Adrenal gland (tissue), 12 donors: ENCODE results near the gene DGKE. TPM values are rescaled to one million over a fixed set of nuclear protein-coding genes. Genes with fewer than 3 reads are reported as not detected.

Experiments
- DNase-seq, 7 donors: peaks; one replicate each; pipeline ENCODE4 v3.0.0-alpha.2; 2019 to 2020
- H3K27ac ChIP-seq, 5 donors: fragments of 200-600 bp; sonication (generic) in 4 of 5; 1 replicate in 3 of 5; 2 replicates in 2 of 5; pipeline versions ENCODE4 v1.5.1 to v1.8.0; 2016 to 2020; ENCODE audit warnings: mild to moderate bottlenecking in 1 of 5
- H3K27me3 ChIP-seq: fragments of 200-600 bp; 2 replicates; pipeline ENCODE4 v1.8.0; 2021
- H3K36me3 ChIP-seq, 2 donors: fragments of 200-600 bp; replicated peaks in 1 of 2; 1 replicate in 1 of 2; 2 replicates in 1 of 2; pipeline versions ENCODE4 v1.5.1 to v1.8.0; 2018 to 2022
- H3K4me1 ChIP-seq, 2 donors: fragments of 200-600 bp; replicated peaks in 1 of 2; 1 replicate in 1 of 2; 2 replicates in 1 of 2; pipeline versions ENCODE4 v1.5.1 to v1.8.0; 2018 to 2021
- H3K4me3 ChIP-seq, 4 donors: fragments of 200-600 bp; sonication (generic) in 3 of 4; one replicate each; pipeline ENCODE4 v1.5.1; 2016 to 2018
- H3K9me3 ChIP-seq, 3 donors: fragments of 200-600 bp; sonication (generic) in 1 of 3; replicated peaks in 1 of 3; 1 replicate in 2 of 3; 2 replicates in 1 of 3; pipeline versions ENCODE4 v1.5.1 to v1.8.0; 2016 to 2021
- CTCF ChIP-seq, 6 experiments: fragments of 450-650 bp in 4 of 6; fragments of 200-600 bp in 2 of 6; sonication (generic) in 1 of 6; IDR thresholded peaks; 1 replicate in 5 of 6; 2 replicates in 1 of 6; pipeline versions ENCODE4 v1.5.1 to v1.8.0; 2016 to 2021; ENCODE audit warnings: antibody characterized with exemption in 6 of 6, mild to moderate bottlenecking in 2 of 6, moderate library complexity in 1 of 6
- POLR2A ChIP-seq, 2 donors: fragments of 450-650 bp; IDR thresholded peaks; one replicate each; pipeline ENCODE4 v1.6.1; 2017; ENCODE audit warnings: antibody characterized with exemption in 2 of 2, mild to moderate bottlenecking in 2 of 2, moderate library complexity in 1 of 2
- WGBS, 4 donors: extraction: QIAGEN DNeasy Blood & Tissue Kit in 2 of 4; methylation state at CpG; one replicate each; pipeline versions ENCODE4 v1.1.5 to v1.1.7; 2013 to 2017; 5-methylcytosine and 5-hydroxymethylcytosine counted together
- intact Hi-C, 2 donors: fragments of 100-400 bp; cut with DNase I; formaldehyde crosslinking; loops; one replicate each; pipeline versions ENCODE4 v1.14.1 to v1.15.0; 2022 to 2023
- polyA plus RNA-seq, 3 donors: library from polyadenylated mRNA; stranded (reverse); fragments of 200-250 nt in 2 of 3; fragments of 350-450 nt in 1 of 3; fragmentation: Illumina TruSeq in 1 of 3; extraction: RNeasy Lipid Tissue Mini Kit (QIAGEN cat#74804) in 1 of 3; gene quantifications; one replicate each; pipeline ENCODE4 v1.2.3, GENCODE V29; 2013 to 2014
- total RNA-seq, 9 donors: library from RNA; depleted of rRNA in 4 of 9; stranded (reverse); fragments of >200 nt in 4 of 9; fragments of 120-200 nt in 1 of 9; fragmentation: NEBNext Ultra II Directional in 1 of 9; extraction: Animal tissue kit (Norgen Biotek cat#: 25700) in 1 of 9; gene quantifications; one replicate each; pipeline versions ENCODE4 v1.1.0 to v1.2.4, GENCODE V29; 2013 to 2023
- donor health status: healthy with polysubstance abuse.
- donor health status: Bipolar disorder and iron deficiency.
- donor health status: DM: yes; HTN: yes; CAD: no.
- donor health status: DM: no; HTN: no; CAD: no.
- donor health status: DM: no; HTN: no; CAD: no.
- donor health status: DM: yes; HTN: yes; CAD: no.

Gene DGKE
- total and polyA plus RNA-seq, 12 donors, result 0.97 to 8.4 (median 3.8) TPM

GRCh38 chr17:56876766-56877179, 42.8 kb downstream of the DGKE start:
- no peak overlapping the region for H3K4me3 ChIP-seq
- no peaks in the 10 kb centered on the region for H3K4me1 ChIP-seq
- no peaks in the 10 kb centered on the region for H3K27me3 ChIP-seq
- no peak overlapping the region for H3K27ac ChIP-seq
- peak in 4 of 7 donors; percentile 17 to 51 (median 40) for DNase-seq
- no peak for TF ChIP-seq POLR2A (IDR thresholded peaks at IDR 0.05)
- no peak for TF ChIP-seq CTCF (IDR thresholded peaks at IDR 0.05)
- intact Hi-C loops, result no loop called here
- no peaks in the 10 kb centered on the region for H3K36me3 ChIP-seq
- H3K9me3 ChIP-seq, result no peaks in the 10 kb centered on the region
- WGBS, 4 donors, result 65 to 70% (median 69%) methylated on average over 7 of the region's 7 CpGs

GRCh38 chr17:56879280-56879679, 45.3 kb downstream of the DGKE start:
- Histone ChIP-seq H3K9me3 (no peaks in the 10 kb centered on the region), H3K27ac (no peak overlapping the region), H3K4me3 (no peak overlapping the region), H3K36me3 (no peaks in the 10 kb centered on the region), H3K4me1 (no peaks in the 10 kb centered on the region), H3K27me3 (no peaks in the 10 kb centered on the region)
- intact Hi-C loops, result no loop called here
- DNase-seq, result no peak
- 86 to 91% (median 88%) methylated on average over 7 of the region's 7 CpGs for WGBS, 4 donors
- TF ChIP-seq CTCF (IDR thresholded peaks at IDR 0.05), result no peak
- TF ChIP-seq POLR2A (IDR thresholded peaks at IDR 0.05), result no peak

GRCh38 chr17:56880133-56880532, 46.2 kb downstream of the DGKE start:
- Histone ChIP-seq H3K27me3 (no peaks in the 10 kb centered on the region), H3K4me3 (no peak overlapping the region), H3K4me1 (no peaks in the 10 kb centered on the region), H3K9me3 (no peaks in the 10 kb centered on the region), H3K36me3 (no peaks in the 10 kb centered on the region), H3K27ac (no peak overlapping the region)
- no peak for DNase-seq
- intact Hi-C loops, result no loop called here
- 57 to 76% (median 68%) methylated on average over 3 of the region's 3 CpGs for WGBS, 4 donors
- TF ChIP-seq CTCF (IDR thresholded peaks at IDR 0.05) (no peak), POLR2A (IDR thresholded peaks at IDR 0.05) (no peak)

- Histone ChIP-seq H3K4me1 (no peaks in the 10 kb centered on the region), H3K27me3 (no peaks in the 10 kb centered on the region), H3K4me3 (no peak overlapping the region), H3K36me3 (no peaks in the 10 kb centered on the region), H3K9me3 (no peaks in the 10 kb centered on the region), H3K27ac (no peak overlapping the region)
- 69 to 82% (median 79%) methylated on average over 8 of the region's 8 CpGs for WGBS, 4 donors
- TF ChIP-seq CTCF (IDR thresholded peaks at IDR 0.05) (no peak), POLR2A (IDR thresholded peaks at IDR 0.05) (no peak)
- DNase-seq, result no peak
- intact Hi-C loops, result no loop called here
Measured at GRCh38 chr17:56880571-56880970, 46.6 kb downstream of the DGKE start.
